HFFc6 (cell line): ENCODE results near the gene HIVEP3. TPM values are rescaled to one million over a fixed set of nuclear protein-coding genes. Genes with fewer than 3 reads are reported as not detected.

Experiments
- DNase-seq: peaks from one replicate; pipeline ENCODE4 v3.0.0-alpha.2; 2018
- H3K27ac Mint-ChIP-seq: 2 replicates; pipeline ENCODE4 v1.8.0; 2020; ENCODE audit warnings: mild to moderate bottlenecking, mixed read lengths
- H3K27me3 Mint-ChIP-seq: 2 replicates; pipeline ENCODE4 v1.8.0; 2021; ENCODE audit warnings: mild to moderate bottlenecking, moderate library complexity, mixed read lengths; ENCODE audit not compliant: insufficient read depth
- H3K36me3 Mint-ChIP-seq: 2 replicates; pipeline ENCODE4 v1.8.0; 2021; ENCODE audit warnings: low read depth, mixed read lengths
- H3K4me1 Mint-ChIP-seq: 2 replicates; pipeline ENCODE4 v1.8.0; 2020; ENCODE audit warnings: low read depth, mixed read lengths
- H3K4me3 Mint-ChIP-seq: 2 replicates; pipeline ENCODE4 v1.8.0; 2020; ENCODE audit warnings: mild to moderate bottlenecking, moderate library complexity, mixed read lengths
- H3K9me3 Mint-ChIP-seq: 2 replicates; pipeline ENCODE4 v1.8.0; 2020; ENCODE audit warnings: mild to moderate bottlenecking, mixed read lengths
- total RNA-seq, 6 experiments: library from RNA; stranded (reverse); fragmentation: NEBNext Ultra II Directional; extraction: Animal tissue kit (Norgen Biotek cat#: 25700); gene quantifications; 2 replicates in 1 of 6; 3 replicates in 5 of 6; pipeline ENCODE4 v1.2.3, GENCODE V29; 2021
- TF ChIP-seq, protein P1 (sequence below): fragments of 200-600 bp; sonication (generic); IDR thresholded peaks from 2 replicates; pipeline ENCODE4 v1.5.0; 2021; ENCODE audit warnings: antibody characterized with exemption, mild to moderate bottlenecking

The HIVEP3 gene
- total RNA-seq, 6 experiments from 2014 or later = 7.0 to 9.7 (median 7.9) TPM

DNA sequence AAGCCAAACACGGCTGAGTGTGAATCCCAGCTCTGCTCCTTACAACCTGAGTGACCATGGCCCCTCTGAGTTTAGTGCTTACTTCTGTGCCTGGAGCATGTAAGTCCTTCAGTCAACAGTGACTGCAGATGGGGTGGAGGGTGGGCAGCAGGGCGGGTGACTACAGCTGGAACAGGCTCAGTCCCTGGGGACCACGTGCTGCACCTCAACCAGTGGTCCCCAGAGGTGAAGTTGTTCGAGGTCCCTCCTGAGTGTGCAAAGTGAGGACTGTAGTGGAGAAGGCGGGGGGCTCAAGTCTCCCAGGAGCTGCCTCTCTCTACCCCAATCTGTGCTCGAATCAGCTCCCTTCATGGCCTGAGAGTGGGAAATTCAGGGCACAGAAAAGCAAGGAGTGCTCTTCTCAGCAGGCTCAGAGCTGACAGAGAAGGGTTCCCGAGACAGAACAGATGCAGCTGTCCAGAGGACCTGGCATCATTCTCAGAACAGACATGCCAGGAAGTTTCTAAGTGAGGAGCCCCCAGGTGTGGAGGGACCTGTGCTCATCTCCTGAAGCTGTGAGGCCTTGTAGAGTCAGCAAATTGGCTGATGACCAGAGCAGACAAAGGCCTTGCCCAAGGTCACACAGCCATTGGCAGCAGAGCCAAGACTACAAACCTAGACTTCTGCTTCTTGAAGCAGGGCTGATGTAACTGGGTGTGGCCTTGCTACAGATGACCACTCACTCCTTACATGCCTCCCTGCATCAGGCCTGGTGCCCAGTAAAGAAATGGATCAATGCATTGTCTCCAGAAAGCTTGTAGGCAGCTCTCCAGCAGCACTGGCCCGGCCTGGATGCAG is 372.5 kb downstream of the HIVEP3 start:
- H3K27ac Mint-ChIP-seq = no peak overlapping the region
- H3K9me3 Mint-ChIP-seq = peaks cover 5% of the 10 kb centered on the region; the same call in 1 of the 2 replicates
- TF ChIP-seq, protein P1, sequence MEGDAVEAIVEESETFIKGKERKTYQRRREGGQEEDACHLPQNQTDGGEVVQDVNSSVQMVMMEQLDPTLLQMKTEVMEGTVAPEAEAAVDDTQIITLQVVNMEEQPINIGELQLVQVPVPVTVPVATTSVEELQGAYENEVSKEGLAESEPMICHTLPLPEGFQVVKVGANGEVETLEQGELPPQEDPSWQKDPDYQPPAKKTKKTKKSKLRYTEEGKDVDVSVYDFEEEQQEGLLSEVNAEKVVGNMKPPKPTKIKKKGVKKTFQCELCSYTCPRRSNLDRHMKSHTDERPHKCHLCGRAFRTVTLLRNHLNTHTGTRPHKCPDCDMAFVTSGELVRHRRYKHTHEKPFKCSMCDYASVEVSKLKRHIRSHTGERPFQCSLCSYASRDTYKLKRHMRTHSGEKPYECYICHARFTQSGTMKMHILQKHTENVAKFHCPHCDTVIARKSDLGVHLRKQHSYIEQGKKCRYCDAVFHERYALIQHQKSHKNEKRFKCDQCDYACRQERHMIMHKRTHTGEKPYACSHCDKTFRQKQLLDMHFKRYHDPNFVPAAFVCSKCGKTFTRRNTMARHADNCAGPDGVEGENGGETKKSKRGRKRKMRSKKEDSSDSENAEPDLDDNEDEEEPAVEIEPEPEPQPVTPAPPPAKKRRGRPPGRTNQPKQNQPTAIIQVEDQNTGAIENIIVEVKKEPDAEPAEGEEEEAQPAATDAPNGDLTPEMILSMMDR = no peak
- 0 out of 2 replicates have a peak, but pooled peaks cover 2% of the 10 kb centered on the region for H3K27me3 Mint-ChIP-seq
- no peaks in the 10 kb centered on the region for H3K36me3 Mint-ChIP-seq
- no peak overlapping the region for H3K4me3 Mint-ChIP-seq
- DNase-seq = no peak
- H3K4me1 Mint-ChIP-seq = peaks cover 11% of the 10 kb centered on the region

DNA sequence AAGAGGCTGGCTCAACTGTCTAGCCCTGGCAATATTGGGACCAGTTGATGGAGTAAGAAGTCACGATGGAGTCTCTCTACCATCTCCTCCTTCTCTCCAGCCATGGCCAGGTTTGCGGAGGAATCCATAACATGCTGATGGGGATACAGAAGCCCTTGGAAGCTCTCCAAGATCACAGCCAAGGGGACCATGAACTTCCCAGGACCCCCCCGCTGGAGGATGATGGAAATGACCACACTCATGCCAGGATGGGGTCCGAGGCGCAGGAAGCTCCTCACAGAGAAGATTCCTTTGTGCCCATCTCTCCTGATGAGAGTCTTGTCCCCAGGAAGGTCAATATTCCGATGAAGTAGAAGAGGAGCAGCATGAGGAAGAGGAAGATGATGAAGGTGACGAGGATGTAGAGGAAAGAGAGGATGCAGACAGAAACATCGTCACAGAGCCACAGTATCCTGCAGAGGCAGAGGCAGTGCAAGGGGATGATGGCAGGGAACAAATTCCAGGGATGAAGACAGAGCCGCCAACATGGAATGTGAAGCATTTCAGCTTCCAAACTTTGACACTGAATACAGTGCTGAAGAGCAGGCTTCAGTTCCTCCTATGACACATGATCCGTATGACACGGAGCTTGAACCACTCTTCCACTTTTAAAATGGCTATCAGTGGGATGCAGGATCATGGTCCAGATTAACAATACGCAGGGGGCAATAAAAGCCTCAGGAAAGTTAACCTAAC is 376.4 kb downstream of the HIVEP3 start:
- H3K27me3 Mint-ChIP-seq = peaks cover 3% of the 10 kb centered on the region; the same call in 1 of the 2 replicates
- H3K4me1 Mint-ChIP-seq = peaks cover 42% of the 10 kb centered on the region
- no peaks in the 10 kb centered on the region for H3K9me3 Mint-ChIP-seq
- TF ChIP-seq, protein P1 = no peak
- H3K36me3 Mint-ChIP-seq = no peaks in the 10 kb centered on the region
- no peak overlapping the region for H3K4me3 Mint-ChIP-seq
- DNase-seq = no peak
- H3K27ac Mint-ChIP-seq = no peak overlapping the region

DNA sequence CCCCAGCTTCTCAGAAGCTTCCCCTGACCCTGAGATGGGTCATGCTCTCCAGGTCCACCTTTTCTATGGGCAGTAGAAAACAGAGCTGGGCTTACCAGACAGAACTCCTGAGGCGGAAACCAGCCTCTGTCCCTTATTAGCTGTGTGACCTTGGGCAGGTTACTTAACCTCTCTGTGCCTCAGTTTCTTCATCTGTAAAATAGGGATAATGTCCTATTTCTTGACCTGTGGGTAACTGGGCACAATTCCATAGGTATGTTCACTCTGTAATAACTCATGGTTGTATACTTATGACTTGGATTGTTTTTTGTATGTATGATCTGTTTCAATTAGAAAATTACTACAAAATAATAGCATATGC is 377.1 kb downstream of the HIVEP3 start:
- peaks cover 4% of the 10 kb centered on the region; the same call in 1 of the 2 replicates for H3K27me3 Mint-ChIP-seq
- TF ChIP-seq, protein P1 = no peak
- H3K9me3 Mint-ChIP-seq = no peaks in the 10 kb centered on the region
- H3K4me3 Mint-ChIP-seq = no peak overlapping the region
- H3K4me1 Mint-ChIP-seq = peaks cover 50% of the 10 kb centered on the region
- no peak for DNase-seq
- no peak overlapping the region for H3K27ac Mint-ChIP-seq
- no peaks in the 10 kb centered on the region for H3K36me3 Mint-ChIP-seq

DNA sequence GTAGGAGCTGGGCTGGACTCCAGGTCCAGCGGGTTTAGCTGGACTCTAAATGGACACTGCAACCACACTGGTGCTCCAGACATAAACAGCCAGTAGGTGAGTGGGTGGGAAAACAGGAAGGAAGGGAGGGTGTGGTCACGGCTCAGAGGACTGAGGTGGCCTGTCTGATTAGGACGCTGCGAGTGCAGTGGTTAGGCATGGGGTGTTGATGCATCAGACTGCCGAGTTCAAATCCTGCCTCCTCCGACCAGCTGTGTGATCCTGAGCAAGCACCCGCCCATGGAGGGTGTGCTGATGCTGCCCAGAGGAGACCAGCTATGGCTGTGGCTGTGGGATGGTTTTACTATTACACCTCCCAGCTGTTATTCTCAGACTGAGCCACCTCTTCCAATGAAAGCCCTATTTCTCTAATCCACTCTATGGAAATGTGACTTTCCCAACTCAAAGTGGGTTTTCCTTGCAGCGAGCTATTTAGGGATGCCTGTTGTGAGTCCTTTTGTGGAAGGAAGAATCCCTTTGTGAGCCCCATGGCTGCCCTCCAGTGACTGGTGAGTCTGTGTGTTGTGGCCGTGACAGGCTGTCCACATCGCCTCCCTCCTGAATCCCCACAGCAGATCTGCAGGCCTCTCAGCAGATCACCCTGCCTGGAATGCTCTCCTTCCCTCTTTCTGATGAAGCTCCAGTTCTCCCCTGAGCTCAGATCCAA is 377.7 kb downstream of the HIVEP3 start:
- TF ChIP-seq, protein P1 = no peak
- H3K27me3 Mint-ChIP-seq = peaks cover 4% of the 10 kb centered on the region; the same call in 1 of the 2 replicates
- no peaks in the 10 kb centered on the region for H3K9me3 Mint-ChIP-seq
- H3K36me3 Mint-ChIP-seq = no peaks in the 10 kb centered on the region
- H3K27ac Mint-ChIP-seq = no peak overlapping the region
- DNase-seq = peak; percentile 3
- H3K4me3 Mint-ChIP-seq = no peak overlapping the region
- peaks cover 55% of the 10 kb centered on the region for H3K4me1 Mint-ChIP-seq

DNA sequence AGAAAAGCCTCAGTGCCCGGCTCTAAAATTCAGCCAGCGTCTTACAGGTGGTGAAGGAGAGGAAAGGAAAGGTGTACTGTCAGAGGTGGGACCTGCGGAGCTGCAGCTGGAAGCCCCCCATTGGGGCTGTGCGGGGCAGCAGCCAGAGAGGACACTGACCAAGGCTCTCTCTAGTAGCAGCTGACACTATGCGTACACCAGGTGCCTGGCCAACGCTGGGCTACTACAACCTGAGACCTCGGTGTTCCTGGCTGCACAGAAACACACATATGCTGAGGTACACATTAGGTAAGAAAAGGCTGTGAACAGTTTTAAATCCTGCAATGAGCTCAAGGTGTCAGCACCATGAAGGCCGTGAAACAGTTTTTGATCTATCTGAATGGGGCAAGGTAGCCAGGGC is 378.7 kb downstream of the HIVEP3 start:
- peaks cover 59% of the 10 kb centered on the region for H3K4me1 Mint-ChIP-seq
- TF ChIP-seq, protein P1 = no peak
- H3K9me3 Mint-ChIP-seq = no peaks in the 10 kb centered on the region
- H3K27ac Mint-ChIP-seq = no peak overlapping the region
- H3K27me3 Mint-ChIP-seq = peaks cover 4% of the 10 kb centered on the region; the same call in 1 of the 2 replicates
- no peak overlapping the region for H3K4me3 Mint-ChIP-seq
- DNase-seq = no peak
- H3K36me3 Mint-ChIP-seq = no peaks in the 10 kb centered on the region
